GM12878 (cell line): ENCODE measurements around the gene SWT1. TPM values are rescaled to one million over a fixed set of nuclear protein-coding genes. Genes with fewer than 3 reads are reported as not detected.

Experiments used
- ATAC-seq: fragments of 200-7000 bp; cut with Tn5 transposase; 3 replicates; pipeline ENCODE4 v1.9.1; 2020; ENCODE audit warnings: mild to moderate bottlenecking, moderate library complexity
- BruUV-seq: library from RNA; stranded (reverse); fragments of 400-500 nt; replicated peaks from 2 replicates; lab custom pipeline; 2021; lab: Mats Ljungman, UMichigan
- CTCF ChIA-PET: fragments of 300-600 bp; sonication (Branson Sonifier 250); formaldehyde crosslinking; extraction: SDS; loops from one replicate; lab custom pipeline; 2021; ENCODE audit warnings: inconsistent platforms; lab: Yijun Ruan, JAX
- POLR2A ChIA-PET: fragments of 350-600 bp; formaldehyde crosslinking; extraction: SDS; loops from one replicate; lab custom pipeline; 2021; ENCODE audit warnings: inconsistent platforms; lab: Charles Lee
- RAD21 ChIA-PET: fragments of 300-600 bp; sonication (Branson Sonifier 250); formaldehyde crosslinking; loops from one replicate; lab custom pipeline; 2023; ENCODE audit warnings: antibody characterized with exemption; ENCODE audit not compliant: unreplicated experiment; lab: Charles Lee
- SMC1A ChIA-PET: fragments of 300-600 bp; sonication (Branson Sonifier 250); formaldehyde crosslinking; loops from one replicate; lab custom pipeline; 2023; ENCODE audit not compliant: unreplicated experiment, uncharacterized antibody; lab: Charles Lee
- DNase-seq: peaks from one replicate; pipeline ENCODE4 v3.0.0-alpha.2; 2011; ENCODE audit warnings: low read depth, low spot score
- FAIRE-seq: peaks from 3 replicates; lab custom pipeline; 2011; peaks lifted over from hg19 to GRCh38; lab: Jason Lieb, UNC
- H2AFZ ChIP-seq: 2 replicates; pipeline ENCODE4 v1.6.0; 2011; ENCODE audit warnings: low read depth, low read length, control low read depth; ENCODE audit not compliant: control insufficient read depth
- H3K27ac ChIP-seq: 2 replicates; pipeline ENCODE4 v1.5.1; 2011; ENCODE audit warnings: control low read depth; ENCODE audit not compliant: control insufficient read depth, insufficient read depth
- H3K27me3 ChIP-seq, 2 experiments: replicated peaks in 1 of 2; 2 replicates each; pipeline versions ENCODE4 v1.6.0 to v1.6.1; 2011; ENCODE audit warnings: low read length in 1 of 2; ENCODE audit not compliant: control insufficient read depth in 2 of 2, insufficient read depth in 2 of 2
- H3K36me3 ChIP-seq, 2 experiments: 2 replicates each; pipeline ENCODE4 v1.5.1; 2011; ENCODE audit warnings: low read length in 1 of 2; ENCODE audit not compliant: control insufficient read depth in 2 of 2, insufficient read depth in 2 of 2
- H3K4me1 ChIP-seq: 2 replicates; pipeline ENCODE4 v1.6.1; 2011; ENCODE audit warnings: mild to moderate bottlenecking, low read length, moderate library complexity, mixed read lengths; ENCODE audit not compliant: control insufficient read depth, insufficient read depth
- H3K4me2 ChIP-seq: 2 replicates; pipeline ENCODE4 v1.6.0; 2011; ENCODE audit warnings: control low read depth; ENCODE audit not compliant: control insufficient read depth, insufficient read depth
- H3K4me3 ChIP-seq: fragments of 200-600 bp; sonication (generic); 2 replicates; pipeline ENCODE4 v1.5.1; 2016
- H3K79me2 ChIP-seq: 2 replicates; pipeline ENCODE4 v1.6.0; 2011; ENCODE audit warnings: low read length; ENCODE audit not compliant: control insufficient read depth, insufficient read depth
- H3K9ac ChIP-seq: 2 replicates; pipeline ENCODE4 v1.8.0; 2011; ENCODE audit warnings: low read length, control low read depth, mixed read lengths; ENCODE audit not compliant: control insufficient read depth, insufficient read depth
- H3K9me3 ChIP-seq: replicated peaks from 3 replicates; pipeline ENCODE4 v1.5.1; 2011; ENCODE audit warnings: mild to moderate bottlenecking, low read length; ENCODE audit not compliant: control insufficient read depth, insufficient read depth
- H4K20me1 ChIP-seq: 2 replicates; pipeline ENCODE4 v1.6.0; 2011; ENCODE audit not compliant: control insufficient read depth, insufficient read depth
- ASH2L ChIP-seq: fragments of 300-600, 200-600 bp; sonication (generic); IDR thresholded peaks from 2 replicates; pipeline ENCODE4 v1.6.1; 2017; ENCODE audit warnings: low read depth, mild to moderate bottlenecking, borderline replicate concordance
- CBFB ChIP-seq: IDR thresholded peaks from 2 replicates; pipeline ENCODE4 v1.6.1; 2016; ENCODE audit warnings: antibody characterized with exemption, low read depth
- CHD2 ChIP-seq: IDR thresholded peaks from 2 replicates; pipeline ENCODE4 v1.6.1; 2011; ENCODE audit warnings: low read depth, low read length, improper control_type of control experiment, borderline replicate concordance
- EZH2 ChIP-seq: IDR thresholded peaks from 2 replicates; pipeline ENCODE4 v1.6.1; 2012; ENCODE audit warnings: low read depth, mild to moderate bottlenecking, control low read depth, inconsistent platforms, low read length, borderline replicate concordance; ENCODE audit not compliant: control insufficient read depth
- MXI1 ChIP-seq: fragments of 150-350 bp; IDR thresholded peaks from 2 replicates; pipeline ENCODE4 v1.6.1; 2011; ENCODE audit warnings: low read depth, mild to moderate bottlenecking, inconsistent platforms, low read length, improper control_type of control experiment
- NBN ChIP-seq: fragments of 450-650 bp; IDR thresholded peaks from 2 replicates; pipeline ENCODE4 v1.6.1; 2016
- RB1 ChIP-seq: fragments of 450-650 bp; formaldehyde crosslinking; IDR thresholded peaks from 2 replicates; pipeline ENCODE4 v1.6.1; 2017; ENCODE audit warnings: mild to moderate bottlenecking, borderline replicate concordance
- RFX5 ChIP-seq: IDR thresholded peaks from 2 replicates; pipeline ENCODE4 v1.6.1; 2011; ENCODE audit warnings: low read depth, low read length, improper control_type of control experiment
- SUZ12 ChIP-seq: fragments of 200-600 bp; sonication (generic); IDR thresholded peaks from one replicate; pipeline ENCODE4 v1.6.1; 2018; ENCODE audit warnings: antibody characterized with exemption, mild to moderate bottlenecking; ENCODE audit not compliant: unreplicated experiment
- ZNF207 ChIP-seq: fragments of 450-650 bp; IDR thresholded peaks from 2 replicates; pipeline ENCODE4 v1.6.1; 2014; ENCODE audit warnings: antibody characterized with exemption, mild to moderate bottlenecking, borderline replicate concordance
- ZNF217 ChIP-seq: fragments of 450-650 bp; IDR thresholded peaks from 2 replicates; pipeline ENCODE4 v1.6.1; 2017; ENCODE audit warnings: antibody characterized with exemption, mild to moderate bottlenecking
- ZSCAN29 ChIP-seq: fragments of 450-650 bp; IDR thresholded peaks from 2 replicates; pipeline ENCODE4 v1.6.1; 2017; ENCODE audit warnings: mild to moderate bottlenecking, moderate library complexity
- WGBS: methylation state at CpG from one replicate; pipeline ENCODE4 v1.1.6; 2016; ENCODE audit warnings: low lambda C conversion rate; ENCODE audit not compliant: insufficient replicate concordance, insufficient coverage; ENCODE audit errors: missing lambda C conversion rate; 5-methylcytosine and 5-hydroxymethylcytosine counted together
- in situ Hi-C: fragments of 300-500 bp; cut with MboI; formaldehyde crosslinking; loops from 9 replicates; pipeline ENCODE4 v1.14.3; 2018; ENCODE audit warnings: mixed read lengths
- intact Hi-C: fragments of 100-400 bp; cut with micrococcal nuclease; formaldehyde crosslinking; loops from one replicate; pipeline ENCODE4 v1.14.2; 2022; ENCODE audit not compliant: unreplicated experiment
- polyA plus RNA-seq, 11 experiments: library from polyadenylated mRNA; depleted of rRNA in 4 of 11; unstranded in 6 of 11; stranded (reverse) in 5 of 11; fragments of >200 nt; fragmentation: Nextera tagmentation in 4 of 11; fragmentation: Illumina TruSeq in 1 of 11; extraction: Ambion mirVana in 4 of 11; extraction: Trizol in 1 of 11; gene quantifications; 1 replicate in 1 of 11; 2 replicates in 10 of 11; pipeline versions ENCODE4 v1.2.1 to v1.2.3, GENCODE V29; 2011 to 2016; ENCODE audit warnings: inconsistent platforms in 2 of 11, missing spikeins in 2 of 11, low read depth in 1 of 11
- total RNA-seq, 4 experiments: library from RNA; depleted of rRNA in 3 of 4; stranded (reverse); fragments of >200 nt in 3 of 4; fragmentation: Illumina TruSeq in 1 of 4; extraction: Trizol in 1 of 4; gene quantifications; 2 replicates each; pipeline versions ENCODE4 v1.2.1 to v1.2.3, GENCODE V29; 2013 to 2021
- TF ChIP-seq, protein P1 (sequence below): IDR thresholded peaks from 2 replicates; pipeline ENCODE4 v1.6.1; 2011; ENCODE audit warnings: low read depth, mild to moderate bottlenecking, low read length, moderate library complexity, borderline replicate concordance; ENCODE audit errors: extremely low read depth
- TF ChIP-seq, protein P2 (sequence below): fragments of 450-650 bp; formaldehyde crosslinking; IDR thresholded peaks from 2 replicates; pipeline ENCODE4 v1.4.0; 2020; ENCODE audit warnings: mild to moderate bottlenecking, moderate library complexity
- TF ChIP-seq, protein P3 (sequence below): fragments of 450-650 bp; IDR thresholded peaks from 2 replicates; pipeline ENCODE4 v1.6.1; 2017; ENCODE audit warnings: mild to moderate bottlenecking

SWT1 gene
- total and polyA plus RNA-seq, 10 of the 15 experiments (the other 5 are each of a cell fraction or from before 2014, with no cell fraction given): 1.0 to 4.2 (median 2.6) TPM

GRCh38 chr1:185324118-185324517 is 167.2 kb downstream of the SWT1 start:
- no peaks in the 10 kb centered on the region for H3K79me2 ChIP-seq
- no peak for FAIRE-seq
- H3K4me1 ChIP-seq: no peaks in the 10 kb centered on the region
- H3K9ac ChIP-seq: no peak overlapping the region
- ChIA-PET POLR2A (interaction anchor here (2.8 kb wide), 1 partner anchor 13 kb away, joined by 15 read pairs; no protein-coding TSS in a partner anchor), CTCF (interaction anchor here (0.9 to 1.2 kb wide), 2 partner anchors 13 to 25 kb away, joined by 3 to 4 read pairs; no protein-coding TSS in a partner anchor), SMC1A (interaction anchor here (0.8 to 1.5 kb wide), 5 partner anchors 10 to 84 kb away, joined by 3 to 4 read pairs (median 3); no protein-coding TSS in a partner anchor), RAD21 (no interaction called here)
- in situ Hi-C loops (loop anchor here (25.0 kb wide), 1 partner anchor 1038 kb away; no protein-coding TSS in a partner anchor), intact Hi-C loops (no loop called here)
- 93% methylated on average over 3 of the region's 3 CpGs for WGBS
- DNase-seq: no peak
- no peak overlapping the region for H3K4me2 ChIP-seq
- no peak overlapping the region for H2AFZ ChIP-seq
- H3K9me3 ChIP-seq: no peaks in the 10 kb centered on the region; the same call in 1 of the 3 replicates
- H3K27ac ChIP-seq: no peak overlapping the region
- no peaks in the 10 kb centered on the region for H3K27me3 ChIP-seq
- no peaks in the 10 kb centered on the region for H4K20me1 ChIP-seq
- no peaks in the 10 kb centered on the region for H3K36me3 ChIP-seq
- BruUV-seq: no TSS peak
- ATAC-seq: no peak
- no peak overlapping the region for H3K4me3 ChIP-seq
- TF ChIP-seq SUZ12: no peak
- no peak for TF ChIP-seq CBFB
- TF ChIP-seq, protein P1, sequence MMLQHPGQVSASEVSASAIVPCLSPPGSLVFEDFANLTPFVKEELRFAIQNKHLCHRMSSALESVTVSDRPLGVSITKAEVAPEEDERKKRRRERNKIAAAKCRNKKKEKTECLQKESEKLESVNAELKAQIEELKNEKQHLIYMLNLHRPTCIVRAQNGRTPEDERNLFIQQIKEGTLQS: no peak
- no peak for TF ChIP-seq ZSCAN29
- TF ChIP-seq, protein P2, sequence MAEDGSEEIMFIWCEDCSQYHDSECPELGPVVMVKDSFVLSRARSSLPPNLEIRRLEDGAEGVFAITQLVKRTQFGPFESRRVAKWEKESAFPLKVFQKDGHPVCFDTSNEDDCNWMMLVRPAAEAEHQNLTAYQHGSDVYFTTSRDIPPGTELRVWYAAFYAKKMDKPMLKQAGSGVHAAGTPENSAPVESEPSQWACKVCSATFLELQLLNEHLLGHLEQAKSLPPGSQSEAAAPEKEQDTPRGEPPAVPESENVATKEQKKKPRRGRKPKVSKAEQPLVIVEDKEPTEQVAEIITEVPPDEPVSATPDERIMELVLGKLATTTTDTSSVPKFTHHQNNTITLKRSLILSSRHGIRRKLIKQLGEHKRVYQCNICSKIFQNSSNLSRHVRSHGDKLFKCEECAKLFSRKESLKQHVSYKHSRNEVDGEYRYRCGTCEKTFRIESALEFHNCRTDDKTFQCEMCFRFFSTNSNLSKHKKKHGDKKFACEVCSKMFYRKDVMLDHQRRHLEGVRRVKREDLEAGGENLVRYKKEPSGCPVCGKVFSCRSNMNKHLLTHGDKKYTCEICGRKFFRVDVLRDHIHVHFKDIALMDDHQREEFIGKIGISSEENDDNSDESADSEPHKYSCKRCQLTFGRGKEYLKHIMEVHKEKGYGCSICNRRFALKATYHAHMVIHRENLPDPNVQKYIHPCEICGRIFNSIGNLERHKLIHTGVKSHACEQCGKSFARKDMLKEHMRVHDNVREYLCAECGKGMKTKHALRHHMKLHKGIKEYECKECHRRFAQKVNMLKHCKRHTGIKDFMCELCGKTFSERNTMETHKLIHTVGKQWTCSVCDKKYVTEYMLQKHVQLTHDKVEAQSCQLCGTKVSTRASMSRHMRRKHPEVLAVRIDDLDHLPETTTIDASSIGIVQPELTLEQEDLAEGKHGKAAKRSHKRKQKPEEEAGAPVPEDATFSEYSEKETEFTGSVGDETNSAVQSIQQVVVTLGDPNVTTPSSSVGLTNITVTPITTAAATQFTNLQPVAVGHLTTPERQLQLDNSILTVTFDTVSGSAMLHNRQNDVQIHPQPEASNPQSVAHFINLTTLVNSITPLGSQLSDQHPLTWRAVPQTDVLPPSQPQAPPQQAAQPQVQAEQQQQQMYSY: no peak
- TF ChIP-seq, protein P3, sequence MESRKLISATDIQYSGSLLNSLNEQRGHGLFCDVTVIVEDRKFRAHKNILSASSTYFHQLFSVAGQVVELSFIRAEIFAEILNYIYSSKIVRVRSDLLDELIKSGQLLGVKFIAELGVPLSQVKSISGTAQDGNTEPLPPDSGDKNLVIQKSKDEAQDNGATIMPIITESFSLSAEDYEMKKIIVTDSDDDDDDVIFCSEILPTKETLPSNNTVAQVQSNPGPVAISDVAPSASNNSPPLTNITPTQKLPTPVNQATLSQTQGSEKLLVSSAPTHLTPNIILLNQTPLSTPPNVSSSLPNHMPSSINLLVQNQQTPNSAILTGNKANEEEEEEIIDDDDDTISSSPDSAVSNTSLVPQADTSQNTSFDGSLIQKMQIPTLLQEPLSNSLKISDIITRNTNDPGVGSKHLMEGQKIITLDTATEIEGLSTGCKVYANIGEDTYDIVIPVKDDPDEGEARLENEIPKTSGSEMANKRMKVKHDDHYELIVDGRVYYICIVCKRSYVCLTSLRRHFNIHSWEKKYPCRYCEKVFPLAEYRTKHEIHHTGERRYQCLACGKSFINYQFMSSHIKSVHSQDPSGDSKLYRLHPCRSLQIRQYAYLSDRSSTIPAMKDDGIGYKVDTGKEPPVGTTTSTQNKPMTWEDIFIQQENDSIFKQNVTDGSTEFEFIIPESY: no peak
- no peak for TF ChIP-seq EZH2
- no peak for TF ChIP-seq ZNF217
- no peak for TF ChIP-seq ZNF207
- no peak for TF ChIP-seq RFX5
- TF ChIP-seq MXI1: no peak
- TF ChIP-seq NBN: no peak
- no peak for TF ChIP-seq RB1
- no peak for TF ChIP-seq CHD2
- no peak for TF ChIP-seq ASH2L
